ENCODE measurements around the gene SMURF1. TPM values are rescaled to one million over a fixed set of nuclear protein-coding genes. Genes with fewer than 3 reads are reported as not detected.

Gene SMURF1
- polyA plus RNA-seq, 1 donor from 2014 or later, result 22.9 TPM

DNA sequence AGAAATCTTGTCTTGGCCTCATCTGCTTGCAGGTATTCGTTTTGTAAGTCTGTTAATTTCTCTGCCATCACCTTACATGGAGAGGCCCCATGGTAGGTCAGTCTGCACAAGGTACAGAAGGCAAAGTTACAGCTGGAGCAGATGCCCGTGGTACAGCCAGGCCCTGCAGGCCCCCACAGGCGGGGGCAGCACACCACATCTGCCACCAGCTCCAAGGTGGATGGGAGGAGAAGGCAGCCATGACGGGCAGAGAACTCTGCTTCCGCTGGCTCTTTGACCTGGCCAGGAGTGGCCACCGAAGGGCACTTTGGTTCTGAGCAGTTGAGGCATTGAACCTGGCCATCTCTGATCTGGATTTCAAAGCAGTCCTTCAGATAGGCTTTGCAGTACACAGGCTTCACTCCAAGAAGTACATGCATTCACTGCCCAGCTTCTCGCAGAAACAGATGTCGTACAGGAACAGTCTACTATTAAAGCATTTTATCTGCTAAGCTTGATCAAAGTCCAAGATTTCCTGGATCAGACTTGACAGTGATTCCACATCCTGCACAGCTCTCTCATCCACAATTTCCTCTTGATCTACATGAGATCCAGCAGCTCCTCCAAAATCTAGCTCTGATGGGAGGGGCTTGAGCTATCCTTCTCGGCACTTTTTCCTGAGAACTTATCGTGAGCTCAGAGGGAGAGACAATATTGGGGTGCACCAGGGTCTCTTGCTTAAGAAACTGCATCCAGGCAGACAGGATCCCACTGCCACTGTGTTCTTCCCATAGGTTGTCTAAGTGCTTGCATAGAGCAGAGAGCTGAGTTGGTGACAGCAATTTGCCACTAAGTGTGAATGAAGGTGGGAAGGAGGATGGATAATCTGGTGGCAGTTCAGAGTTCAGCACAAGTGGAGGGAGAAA lies 144.8 kb downstream of the SMURF1 start:
- Histone ChIP-seq H3K36me3 (ENCODE audit: insufficient read depth, low read length) (no peaks in the 10 kb centered on the region), H3K9me3 (ENCODE audit: low read length) (no peaks in the 10 kb centered on the region), H3K79me2 (replicated peaks; ENCODE audit: insufficient read depth, low read length) (no peaks in the 10 kb centered on the region), H3K4me3 (ENCODE audit: low read length) (no peak overlapping the region), H3K9me2 (ENCODE audit: insufficient read depth, low read length) (no peaks in the 10 kb centered on the region), H2AFZ (ENCODE audit: low read depth, low read length) (no peak overlapping the region), H3K27ac (ENCODE audit: low read length) (no peak overlapping the region), H3K9ac (ENCODE audit: low read length) (no peak overlapping the region), H3K27me3 (ENCODE audit: insufficient read depth, low read depth, low read length) (no peaks in the 10 kb centered on the region), H3F3A (ENCODE audit: insufficient read depth, low read length, poor library complexity, severe bottlenecking) (no peaks in the 10 kb centered on the region), H4K20me1 (ENCODE audit: insufficient read depth) (no peaks in the 10 kb centered on the region), H3K4me2 (ENCODE audit: low read length) (no peak overlapping the region)
- TF ChIP-seq SMC3 (conservative IDR thresholded peaks at IDR 0.05; ENCODE audit: poor library complexity) (no peak), REST (IDR thresholded peaks at IDR 0.05; ENCODE audit: borderline replicate concordance) (no peak)

DNA sequence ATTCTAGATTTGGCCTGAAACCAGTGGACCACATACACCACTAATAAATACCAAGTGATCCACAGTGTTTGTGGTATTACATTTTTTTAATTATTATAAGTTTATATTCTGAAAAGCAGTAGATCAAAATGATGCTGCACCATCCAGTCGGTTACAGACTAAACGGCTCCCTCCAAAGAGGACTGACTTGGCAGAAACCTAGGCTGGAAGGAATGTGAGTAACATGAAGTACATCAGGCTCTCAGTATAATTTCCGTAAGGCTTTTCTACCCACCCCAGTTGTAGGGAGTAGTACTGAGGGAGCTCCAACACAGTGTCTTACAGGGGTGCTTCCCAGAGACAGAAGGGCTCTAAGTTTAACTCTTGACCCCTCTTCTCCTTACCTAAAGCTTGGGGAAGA lies 146.1 kb downstream of the SMURF1 start:
- H3K4me3 ChIP-seq (ENCODE audit: low read length), result no peak overlapping the region
- H2AFZ ChIP-seq (ENCODE audit: low read depth, low read length), result no peak overlapping the region
- H4K20me1 ChIP-seq (ENCODE audit: insufficient read depth), result no peaks in the 10 kb centered on the region
- H3K27ac ChIP-seq (ENCODE audit: low read length), result no peak overlapping the region
- H3K4me2 ChIP-seq (ENCODE audit: low read length), result no peak overlapping the region
- H3K9me2 ChIP-seq (ENCODE audit: insufficient read depth, low read length), result no peaks in the 10 kb centered on the region
- no peak overlapping the region for H3K9ac ChIP-seq (ENCODE audit: low read length)
- H3K9me3 ChIP-seq (ENCODE audit: low read length), result no peaks in the 10 kb centered on the region
- H3K36me3 ChIP-seq (ENCODE audit: insufficient read depth, low read length), result no peaks in the 10 kb centered on the region
- H3K27me3 ChIP-seq (ENCODE audit: insufficient read depth, low read depth, low read length), result no peaks in the 10 kb centered on the region
- no peaks in the 10 kb centered on the region for H3K79me2 ChIP-seq (replicated peaks; ENCODE audit: insufficient read depth, low read length)
- TF ChIP-seq POLR2AphosphoS5 (IDR thresholded peaks at IDR 0.05) (no peak), CTCF (IDR thresholded peaks at IDR 0.05; ENCODE audit: poor library complexity, severe bottlenecking) (no peak), EP300 (conservative IDR thresholded peaks at IDR 0.05; ENCODE audit: poor library complexity, severe bottlenecking) (no peak), EZH2 (IDR thresholded peaks at IDR 0.05; ENCODE audit: borderline replicate concordance, insufficient read depth, low read length, poor library complexity, severe bottlenecking) (no peak), RAD21 (conservative IDR thresholded peaks at IDR 0.05) (no peak), MXI1 (conservative IDR thresholded peaks at IDR 0.05; ENCODE audit: poor library complexity, severe bottlenecking) (no peak), REST (IDR thresholded peaks at IDR 0.05; ENCODE audit: borderline replicate concordance) (no peak), SMC3 (conservative IDR thresholded peaks at IDR 0.05; ENCODE audit: poor library complexity) (no peak), TAF1 (IDR thresholded peaks at IDR 0.05; ENCODE audit: low read depth) (no peak)
- H3F3A ChIP-seq (ENCODE audit: insufficient read depth, low read length, poor library complexity, severe bottlenecking), result no peaks in the 10 kb centered on the region
